Fibroblast of lung (primary cell): Measurements from ENCODE around the gene ZDHHC14.

Experiments used
- CTCF ChIP-seq, 2 donors: IDR thresholded peaks in 1 of 2; conservative IDR thresholded peaks in 1 of 2; 1 replicate in 1 of 2; 2 replicates in 1 of 2; pipeline ENCODE4 v1.5.1; 2011 to 2012; ENCODE audit warnings: low read length in 2 of 2, control low read depth in 1 of 2, inconsistent platforms in 1 of 2, low read depth in 1 of 2, mild to moderate bottlenecking in 1 of 2
- EZH2 ChIP-seq: IDR thresholded peaks from 2 replicates; pipeline ENCODE4 v1.5.1; 2012; ENCODE audit warnings: low read length, control low read depth, mild to moderate bottlenecking; ENCODE audit errors: missing control alignments

- TF ChIP-seq CTCF (conservative IDR thresholded peaks at IDR 0.05 in 1 of 2, IDR thresholded peaks at IDR 0.05 in 1 of 2; ENCODE audit: low read depth in 1 of 2, low read length in 2 of 2) (no peak), EZH2 (no peak)
Measured at GRCh38 chr6:157666729-157667128, 285.7 kb downstream of the ZDHHC14 start.
